NAMALWA (cell line): ENCODE data around the gene MRI1.
"Not testable (repeated sequence)": the region's sequence is repeated elsewhere in the genome, so short reads cannot be mapped to it uniquely, and the experiment has no call there.

Source experiments
- DNase-seq: peaks from one replicate; pipeline ENCODE4 v3.0.0-alpha.2; 2015; ENCODE audit warnings: low spot score

MRI1 gene

DNA sequence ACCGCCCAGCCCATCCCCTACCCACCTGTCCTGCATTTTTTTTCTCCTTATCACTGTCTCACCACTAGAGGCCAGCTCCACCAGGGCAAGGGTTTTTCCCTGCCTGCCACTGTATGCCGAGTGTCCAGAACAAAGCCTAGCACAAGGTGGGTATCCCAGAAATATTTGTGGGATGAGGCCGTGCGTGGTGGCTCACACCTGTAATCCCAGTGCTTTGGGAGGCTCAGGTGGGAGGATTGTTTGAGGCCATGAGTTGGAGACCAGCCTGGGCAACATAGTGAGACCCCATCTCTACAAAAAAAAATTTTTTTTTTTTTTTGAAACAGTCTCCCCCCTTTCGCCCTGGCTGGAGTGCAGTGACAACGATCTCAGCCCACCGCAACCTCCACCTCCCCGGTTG is 2.9 kb upstream of the MRI1 start:
- DNase-seq, result no peak

DNA sequence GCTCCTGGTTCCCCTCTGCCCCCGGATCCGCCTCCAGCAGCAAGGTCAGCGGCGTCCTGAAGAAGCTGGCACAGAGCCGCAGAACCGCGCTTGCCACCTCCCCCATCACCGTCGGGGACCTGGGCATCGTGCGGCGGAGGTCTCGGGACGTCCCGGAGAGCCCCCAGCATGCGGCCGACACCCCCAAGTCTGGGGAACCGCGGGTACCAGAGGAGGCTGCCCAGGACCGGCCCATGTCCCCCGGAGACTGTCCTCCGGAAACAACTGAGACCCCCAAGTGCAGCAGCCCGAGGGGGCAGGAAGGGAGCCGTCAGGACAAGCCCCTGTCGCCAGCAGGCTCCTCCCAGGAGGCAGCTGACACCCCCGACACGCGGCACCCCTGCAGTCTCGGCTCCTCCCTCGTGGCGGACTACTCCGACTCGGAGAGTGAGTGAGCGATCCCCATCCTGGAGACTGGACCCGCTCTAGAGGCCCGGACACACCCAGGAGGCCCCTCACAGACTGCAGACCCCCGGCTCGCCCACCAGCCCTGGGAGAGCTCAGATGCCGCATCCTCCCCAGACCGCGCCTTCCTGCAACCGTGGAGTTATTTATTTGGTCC is 1.6 kb upstream of the MRI1 start:
- no peak for DNase-seq

GRCh38 chr19:13763265-13763664 is 1.1 kb upstream of the MRI1 start:
- DNase-seq, result no peak

DNA sequence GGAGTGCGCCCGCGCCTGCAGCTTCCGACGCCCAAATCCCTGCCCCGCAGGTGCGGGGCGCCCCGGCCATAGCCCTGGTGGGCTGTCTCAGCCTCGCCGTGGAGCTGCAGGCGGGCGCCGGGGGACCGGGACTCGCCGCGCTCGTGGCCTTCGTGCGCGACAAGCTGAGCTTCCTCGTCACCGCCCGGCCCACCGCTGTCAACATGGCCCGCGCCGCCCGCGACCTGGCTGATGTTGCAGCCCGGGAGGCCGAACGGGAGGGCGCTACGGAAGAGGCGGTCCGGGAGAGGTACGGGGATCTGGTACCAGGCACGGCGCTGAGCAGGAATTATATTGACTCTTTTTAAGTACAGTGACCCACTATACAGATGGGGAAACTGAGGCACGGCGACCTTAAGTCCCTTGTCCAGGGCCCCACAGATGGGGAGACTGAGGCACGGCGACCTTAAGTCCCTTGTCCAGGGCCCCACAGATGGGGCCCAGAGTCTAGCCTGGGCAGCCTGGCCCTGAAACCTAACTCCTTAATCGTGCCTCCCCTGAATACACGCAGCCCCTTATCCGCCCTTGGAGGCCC is 586 bp downstream of the MRI1 start:
- peak; percentile 41 for DNase-seq

GRCh38 chr19:13765395-13766094 is 1.2 kb downstream of the MRI1 start:
- DNase-seq, result no peak

DNA sequence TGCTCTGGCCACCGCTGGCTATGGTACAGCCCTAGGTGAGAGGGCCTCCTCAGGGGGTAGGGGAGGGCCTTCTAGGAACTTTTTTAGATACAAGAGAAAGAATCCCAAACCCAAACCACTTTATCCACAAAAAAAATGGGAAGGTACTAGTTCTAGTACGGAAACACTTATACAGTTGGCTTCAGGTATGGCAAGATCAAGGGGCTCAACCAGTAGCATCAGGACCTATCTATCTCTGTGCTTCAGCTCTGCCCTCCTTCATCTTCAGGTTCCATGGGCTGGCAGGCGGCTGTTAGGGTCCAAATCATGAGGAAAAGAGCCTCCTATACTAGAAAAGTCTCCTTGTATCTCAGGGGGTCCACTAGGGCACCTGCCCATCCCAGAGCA is 1.8 kb downstream of the MRI1 start:
- no peak for DNase-seq

- DNase-seq, result no peak
These were observed 4.2 kb downstream of the MRI1 start for GRCh38 chr19:13768510-13768909.

GRCh38 chr19:13770013-13770635 is 5.8 kb downstream of the MRI1 start:
- DNase-seq, result no peak

- DNase-seq, result peak; percentile 95
These were observed 10.2 kb downstream of the MRI1 start, which contains the start of gene C19orf53 for GRCh38 chr19:13774217-13775191. Gene C19orf53 (plus strand): TSS chr19:13774456. CDS start chr19:13774478, 22 bp downstream.

GRCh38 chr19:13778398-13778797 is 14.1 kb downstream of the MRI1 start:
- no peak for DNase-seq

DNA sequence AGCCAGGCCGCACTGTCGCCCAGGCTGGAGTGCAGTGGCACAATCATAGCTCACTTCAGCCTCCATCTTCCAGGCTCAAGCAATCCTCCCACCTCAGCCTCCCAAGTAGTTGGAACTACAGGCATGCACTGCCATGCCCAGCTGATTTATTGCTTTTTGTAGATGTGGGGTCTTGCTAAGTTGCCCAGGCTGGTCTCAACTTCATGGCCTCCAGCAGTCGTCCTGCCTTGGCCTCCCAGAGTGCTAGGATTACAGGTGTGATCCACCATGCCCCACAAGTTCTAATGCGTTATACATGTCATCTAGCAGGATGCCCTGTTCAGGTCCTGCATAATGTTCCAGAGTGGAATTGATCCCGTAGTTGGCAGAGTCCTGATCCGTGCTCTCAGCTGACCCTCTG is 14.5 kb downstream of the MRI1 start:
- no peak for DNase-seq

GRCh38 chr19:13779794-13780193 is 15.5 kb downstream of the MRI1 start:
- DNase-seq, result not testable (repeated sequence)

DNA sequence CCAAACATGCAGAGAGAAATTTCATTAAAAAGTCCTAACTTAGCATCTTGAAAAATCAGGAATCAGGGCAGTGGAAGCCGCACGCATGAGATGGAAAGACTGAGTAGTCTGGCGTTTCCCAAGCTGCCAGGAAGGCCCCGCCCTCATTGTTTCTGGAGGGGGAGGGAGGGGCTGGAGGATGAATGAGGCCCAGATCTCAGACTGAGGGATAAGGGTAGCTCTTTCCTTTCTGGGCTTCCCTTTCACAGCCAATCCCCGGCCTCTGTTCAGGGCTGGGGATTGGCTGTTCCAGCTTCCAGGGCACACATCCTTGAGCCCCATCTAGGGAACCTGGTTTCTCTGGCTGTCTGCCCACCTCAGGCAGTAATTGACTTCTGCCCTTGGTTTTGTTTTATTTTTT is 17.2 kb downstream of the MRI1 start:
- no peak for DNase-seq

- no peak for DNase-seq
These were observed 18.2 kb downstream of the MRI1 start for GRCh38 chr19:13782537-13782936.

DNA sequence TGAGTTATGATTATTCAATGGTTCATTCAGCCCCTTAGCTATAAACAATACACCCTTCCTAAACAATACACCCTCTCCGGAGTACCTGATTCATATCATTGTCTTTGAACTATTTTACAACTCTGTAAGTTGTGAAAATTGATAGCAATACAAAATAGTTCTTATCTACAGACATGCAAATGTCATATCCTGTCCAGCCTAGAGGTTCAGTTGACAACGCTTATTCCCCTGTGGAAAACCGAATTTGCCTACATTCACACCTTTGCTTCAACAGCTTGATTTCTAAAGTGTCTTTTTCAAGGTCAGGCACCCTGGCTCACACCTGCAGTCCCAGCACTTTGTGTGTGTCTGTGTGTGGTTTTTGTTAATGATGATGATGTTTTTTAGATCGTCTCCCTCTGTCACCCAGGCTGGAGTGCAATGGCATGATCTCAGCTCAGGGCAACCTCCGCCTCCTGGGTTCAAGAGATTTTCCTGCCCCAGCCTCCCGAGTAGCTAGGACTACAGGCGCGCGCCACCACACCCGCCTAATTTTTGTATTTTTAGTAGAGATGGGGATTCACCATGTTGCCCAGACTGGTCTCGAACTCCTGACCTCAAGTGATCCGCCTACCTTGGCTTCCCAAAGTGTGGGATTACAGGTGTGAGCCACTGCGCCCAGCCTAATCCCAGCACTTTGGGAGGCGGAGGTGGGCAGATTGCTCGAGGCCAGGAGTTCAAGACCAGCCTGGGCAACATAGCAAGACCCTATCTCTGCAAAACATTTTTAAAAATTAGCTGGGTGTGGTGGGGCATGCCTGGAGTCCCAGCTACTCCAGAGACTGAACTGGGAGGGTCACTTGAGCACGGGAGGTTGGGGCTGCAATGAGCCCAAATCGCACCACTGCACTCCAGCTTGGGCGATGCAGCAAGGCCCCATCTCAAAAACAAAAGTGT is 19.5 kb downstream of the MRI1 start:
- no peak for DNase-seq

- peak; percentile 74 for DNase-seq
These were observed 20.6 kb downstream of the MRI1 start for GRCh38 chr19:13784731-13785452.

GRCh38 chr19:13788991-13789390 is 24.7 kb downstream of the MRI1 start:
- DNase-seq, result peak; percentile 34

GRCh38 chr19:13790354-13790753 is 26.0 kb downstream of the MRI1 start:
- peak; percentile 49 for DNase-seq

GRCh38 chr19:13793317-13793716 is 29.0 kb downstream of the MRI1 start:
- not testable (repeated sequence) for DNase-seq

- DNase-seq, result no peak
These were observed 30.1 kb downstream of the MRI1 start for GRCh38 chr19:13794398-13794756.
